ENCODE measurements around the gene ASB10. TPM values are rescaled to one million over a fixed set of nuclear protein-coding genes. Genes with fewer than 3 reads are reported as not detected.

ASB10 gene
- polyA plus RNA-seq, 1 experiment: not detected

DNA sequence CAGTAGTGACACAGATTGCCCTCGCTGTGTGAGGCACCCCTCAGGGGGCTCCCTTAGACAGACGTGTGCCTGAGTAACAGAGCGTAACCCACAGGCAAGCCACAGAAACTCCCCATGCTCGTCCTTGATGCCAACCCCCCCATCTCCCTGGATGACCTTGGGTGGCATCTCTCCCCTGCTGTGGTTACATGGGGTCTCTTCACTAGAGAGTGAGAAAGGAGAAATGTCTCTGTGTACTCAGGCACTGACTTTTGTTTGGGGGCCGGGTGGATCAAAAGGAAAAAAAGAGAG lies 1.1 kb upstream of the ASB10 start:
- H3K27me3 ChIP-seq (ENCODE audit: control insufficient read depth, insufficient read depth, low read length): peaks cover 16% of the 10 kb centered on the region
- POLR2A ChIA-PET: no interaction called here
- H3K4me3 ChIP-seq (ENCODE audit: low read depth, low read length): no peak overlapping the region
- no peak for DNase-seq (ENCODE audit: low read depth)
- CTCF ChIA-PET: interaction anchor here (1.4 kb wide), 1 partner anchor 18 kb away, joined by 4 read pairs; no protein-coding TSS in a partner anchor
- TF ChIP-seq, protein P1, sequence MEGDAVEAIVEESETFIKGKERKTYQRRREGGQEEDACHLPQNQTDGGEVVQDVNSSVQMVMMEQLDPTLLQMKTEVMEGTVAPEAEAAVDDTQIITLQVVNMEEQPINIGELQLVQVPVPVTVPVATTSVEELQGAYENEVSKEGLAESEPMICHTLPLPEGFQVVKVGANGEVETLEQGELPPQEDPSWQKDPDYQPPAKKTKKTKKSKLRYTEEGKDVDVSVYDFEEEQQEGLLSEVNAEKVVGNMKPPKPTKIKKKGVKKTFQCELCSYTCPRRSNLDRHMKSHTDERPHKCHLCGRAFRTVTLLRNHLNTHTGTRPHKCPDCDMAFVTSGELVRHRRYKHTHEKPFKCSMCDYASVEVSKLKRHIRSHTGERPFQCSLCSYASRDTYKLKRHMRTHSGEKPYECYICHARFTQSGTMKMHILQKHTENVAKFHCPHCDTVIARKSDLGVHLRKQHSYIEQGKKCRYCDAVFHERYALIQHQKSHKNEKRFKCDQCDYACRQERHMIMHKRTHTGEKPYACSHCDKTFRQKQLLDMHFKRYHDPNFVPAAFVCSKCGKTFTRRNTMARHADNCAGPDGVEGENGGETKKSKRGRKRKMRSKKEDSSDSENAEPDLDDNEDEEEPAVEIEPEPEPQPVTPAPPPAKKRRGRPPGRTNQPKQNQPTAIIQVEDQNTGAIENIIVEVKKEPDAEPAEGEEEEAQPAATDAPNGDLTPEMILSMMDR (IDR thresholded peaks at IDR 0.05; ENCODE audit: insufficient read depth, low read depth, low read length): no peak
- no peaks in the 10 kb centered on the region for H3K36me3 ChIP-seq (ENCODE audit: control insufficient read depth, insufficient read depth, low read length)

DNA sequence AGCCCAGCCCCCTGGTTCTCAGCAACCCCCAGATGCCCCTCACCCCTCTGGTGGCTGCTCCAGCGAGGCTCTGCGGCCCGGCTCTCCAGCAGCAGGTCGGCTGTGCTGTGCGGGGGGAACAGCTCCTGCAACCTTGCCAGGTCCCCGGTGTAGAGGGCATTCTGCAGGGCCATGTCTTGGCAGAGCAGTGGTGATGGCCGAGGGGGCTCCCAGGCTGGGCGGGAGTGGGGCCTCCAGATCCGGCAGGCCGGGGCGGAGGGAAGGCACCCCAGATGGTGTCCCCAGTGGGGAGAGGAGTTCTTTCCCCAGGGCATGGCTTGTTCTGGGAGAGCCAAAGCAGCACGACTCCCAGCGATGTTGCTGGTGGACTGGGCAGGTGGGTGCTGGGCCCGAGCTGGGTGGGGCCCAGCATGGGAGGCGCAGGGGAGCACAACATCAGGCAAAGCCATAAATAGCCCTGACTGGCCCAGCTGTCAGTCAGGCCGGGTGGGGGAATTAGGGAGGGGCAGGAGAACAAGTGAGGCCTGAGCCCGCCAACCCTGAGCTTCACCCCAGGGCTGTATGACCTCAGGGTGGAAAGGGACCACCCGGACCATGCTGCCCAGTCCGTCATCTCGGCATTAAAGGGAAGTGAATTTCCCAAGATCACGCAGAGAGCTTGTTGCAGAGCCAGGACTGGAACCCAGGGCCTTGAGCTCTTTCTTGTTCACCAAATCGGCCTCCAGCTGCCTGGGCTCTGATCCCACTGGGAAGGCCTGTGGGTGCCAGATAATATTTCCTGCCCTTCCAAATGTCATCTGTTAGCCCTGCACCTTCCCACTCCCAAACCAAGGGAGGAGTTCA lies 580 bp upstream of the ASB10 start:
- ChIA-PET POLR2A (no interaction called here), CTCF (interaction anchor here (1.4 kb wide), 1 partner anchor 18 kb away, joined by 4 read pairs; no protein-coding TSS in a partner anchor)
- H3K27me3 ChIP-seq (ENCODE audit: control insufficient read depth, insufficient read depth, low read length): peaks cover 18% of the 10 kb centered on the region
- H3K36me3 ChIP-seq (ENCODE audit: control insufficient read depth, insufficient read depth, low read length): no peaks in the 10 kb centered on the region
- no peak overlapping the region for H3K4me3 ChIP-seq (ENCODE audit: low read depth, low read length)
- no peak for DNase-seq (ENCODE audit: low read depth)
- TF ChIP-seq, protein P1 (IDR thresholded peaks at IDR 0.05; ENCODE audit: insufficient read depth, low read depth, low read length): no peak

DNA sequence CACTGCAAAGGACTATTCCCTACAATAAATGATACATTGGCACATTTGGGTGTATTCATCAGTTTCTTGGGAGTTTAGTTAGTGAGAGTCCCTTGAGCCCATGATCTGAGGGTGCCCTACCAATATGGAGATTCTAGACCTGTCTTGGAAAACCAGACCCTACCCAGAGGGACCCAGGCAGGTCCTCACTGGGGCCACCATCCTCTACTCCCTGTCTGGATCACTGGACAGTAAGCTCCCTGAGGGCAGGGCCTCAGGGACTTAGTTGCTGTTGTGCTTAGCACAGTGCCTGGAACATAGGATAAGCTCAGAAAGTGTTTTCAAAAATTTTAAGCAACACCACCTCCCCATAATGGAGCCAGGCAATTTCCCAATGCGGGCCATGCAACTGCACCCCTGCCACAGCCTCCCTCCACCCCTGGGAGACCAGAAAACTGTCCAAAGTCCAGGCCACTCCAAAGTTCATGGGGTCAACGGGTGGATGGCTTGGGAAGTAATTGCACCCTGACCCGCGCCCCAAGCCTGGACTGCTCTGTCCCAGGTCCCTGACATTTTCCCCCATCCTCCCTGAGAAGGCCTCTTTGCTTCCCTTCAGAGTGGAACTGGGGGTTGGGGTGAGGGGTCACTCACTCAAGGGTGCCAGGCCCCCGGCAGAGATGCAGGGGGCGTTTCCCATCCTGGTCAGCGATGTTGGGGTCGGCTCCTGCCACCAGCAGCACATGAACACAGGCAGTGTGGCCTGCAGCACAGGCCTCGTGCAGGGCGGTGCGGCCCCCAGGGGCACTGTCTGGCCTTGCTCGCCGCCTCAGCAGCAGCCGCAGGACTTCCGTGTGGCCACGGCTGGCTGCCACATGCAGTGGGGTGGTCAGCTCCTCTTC lies 1.0 kb downstream of the ASB10 start:
- Histone ChIP-seq H3K27me3 (ENCODE audit: control insufficient read depth, insufficient read depth, low read length) (peaks cover 20% of the 10 kb centered on the region), H3K36me3 (ENCODE audit: control insufficient read depth, insufficient read depth, low read length) (no peaks in the 10 kb centered on the region), H3K4me3 (ENCODE audit: low read depth, low read length) (no peak overlapping the region)
- ChIA-PET POLR2A (no interaction called here), CTCF (no interaction called here)
- TF ChIP-seq, protein P1 (IDR thresholded peaks at IDR 0.05; ENCODE audit: insufficient read depth, low read depth, low read length): no peak
- no peak for DNase-seq (ENCODE audit: low read depth)

DNA sequence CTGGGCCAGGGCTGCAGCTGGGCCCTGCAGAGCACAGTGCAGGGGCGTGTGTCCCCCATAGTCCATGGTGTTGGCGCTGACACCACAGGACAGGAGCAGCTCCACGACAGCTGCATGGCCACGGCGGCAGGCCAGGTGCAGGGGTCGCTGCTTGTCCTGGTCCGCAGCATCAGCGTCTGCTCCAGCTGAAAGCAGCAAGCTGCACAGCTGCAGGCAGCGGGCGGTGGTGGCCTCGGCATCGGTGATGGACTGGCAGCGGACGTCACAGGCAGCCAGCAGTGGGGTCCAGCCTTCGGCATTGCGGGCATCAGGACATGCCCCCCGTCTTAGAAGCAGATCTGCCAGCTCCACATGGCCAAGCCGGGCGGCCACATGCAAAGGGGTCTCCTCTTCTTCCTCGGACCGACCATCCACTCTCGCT lies 6.0 kb downstream of the ASB10 start:
- H3K27me3 ChIP-seq (ENCODE audit: control insufficient read depth, insufficient read depth, low read length): peaks cover 27% of the 10 kb centered on the region
- ChIA-PET CTCF (no interaction called here), POLR2A (no interaction called here)
- TF ChIP-seq, protein P1 (IDR thresholded peaks at IDR 0.05; ENCODE audit: insufficient read depth, low read depth, low read length): no peak
- H3K36me3 ChIP-seq (ENCODE audit: control insufficient read depth, insufficient read depth, low read length): no peaks in the 10 kb centered on the region
- H3K4me3 ChIP-seq (ENCODE audit: low read depth, low read length): no peak overlapping the region
- no peak for DNase-seq (ENCODE audit: low read depth)

GRCh38 chr7:151179946-151180345 lies 7.1 kb downstream of the ASB10 start:
- H3K4me3 ChIP-seq (ENCODE audit: low read depth, low read length): no peak overlapping the region
- no peaks in the 10 kb centered on the region for H3K36me3 ChIP-seq (ENCODE audit: control insufficient read depth, insufficient read depth, low read length)
- ChIA-PET POLR2A (no interaction called here), CTCF (no interaction called here)
- peaks cover 28% of the 10 kb centered on the region for H3K27me3 ChIP-seq (ENCODE audit: control insufficient read depth, insufficient read depth, low read length)
- no peak for DNase-seq (ENCODE audit: low read depth)
- TF ChIP-seq, protein P1 (IDR thresholded peaks at IDR 0.05; ENCODE audit: insufficient read depth, low read depth, low read length): no peak
